EH (cell line): Measurements from ENCODE around the gene TSHZ2.
"Not testable (repeated sequence)": the region's sequence is repeated elsewhere in the genome, so short reads cannot be mapped to it uniquely, and the experiment has no call there.

Experiments
- DNase-seq: peaks from one replicate; pipeline ENCODE4 v3.0.0-alpha.2; 2015; ENCODE audit warnings: low read depth

TSHZ2 gene

GRCh38 chr20:53466279-53466678 is 494.1 kb downstream of the TSHZ2 start:
- DNase-seq = no peak

GRCh38 chr20:53468587-53468986 is 496.4 kb downstream of the TSHZ2 start:
- DNase-seq = no peak

- DNase-seq = not testable (repeated sequence)
Observed at GRCh38 chr20:53472859-53473258, 500.7 kb downstream of the TSHZ2 start.

- DNase-seq = no peak
Observed at GRCh38 chr20:53480913-53481312, 508.8 kb downstream of the TSHZ2 start.

- no peak for DNase-seq
Observed at GRCh38 chr20:53487461-53488200, 515.5 kb downstream of the TSHZ2 start.

- no peak for DNase-seq
Observed at GRCh38 chr20:53488775-53489272, 516.7 kb downstream of the TSHZ2 start.

GRCh38 chr20:53489528-53489927 is 517.4 kb downstream of the TSHZ2 start:
- DNase-seq = no peak

GRCh38 chr20:53490620-53491019 is 518.5 kb downstream of the TSHZ2 start:
- no peak for DNase-seq

GRCh38 chr20:53491462-53491861 is 519.3 kb downstream of the TSHZ2 start:
- DNase-seq = no peak

- no peak for DNase-seq
Observed at GRCh38 chr20:53492212-53492611, 520.1 kb downstream of the TSHZ2 start.

GRCh38 chr20:53493311-53493857 is 521.2 kb downstream of the TSHZ2 start:
- no peak for DNase-seq

- DNase-seq = no peak
Observed at GRCh38 chr20:53494753-53495152, 522.6 kb downstream of the TSHZ2 start.

- no peak for DNase-seq
Observed at GRCh38 chr20:53495398-53496092, 523.4 kb downstream of the TSHZ2 start.

GRCh38 chr20:53497246-53497645 is 525.1 kb downstream of the TSHZ2 start:
- DNase-seq = no peak

- no peak for DNase-seq
Observed at GRCh38 chr20:53498341-53498740, 526.2 kb downstream of the TSHZ2 start.

GRCh38 chr20:53500651-53501050 is 528.5 kb downstream of the TSHZ2 start:
- DNase-seq = no peak

- DNase-seq = no peak
Observed at GRCh38 chr20:53502820-53503219, 530.7 kb downstream of the TSHZ2 start.

- DNase-seq = no peak
Observed at GRCh38 chr20:53503517-53503919, 531.4 kb downstream of the TSHZ2 start.

GRCh38 chr20:53504106-53504505 is 531.9 kb downstream of the TSHZ2 start:
- not testable (repeated sequence) for DNase-seq

- DNase-seq = no peak
Observed at GRCh38 chr20:53510262-53510661, 538.1 kb downstream of the TSHZ2 start.

GRCh38 chr20:53510704-53511103 is 538.5 kb downstream of the TSHZ2 start:
- no peak for DNase-seq

- no peak for DNase-seq
Observed at GRCh38 chr20:53512076-53512475, 539.9 kb downstream of the TSHZ2 start.

GRCh38 chr20:53513168-53513488 is 541.0 kb downstream of the TSHZ2 start:
- no peak for DNase-seq
